GM20431 (cell line): ENCODE measurements around the gene UBN1.

Experiments
- in situ Hi-C: fragments of 300-500 bp; cut with MseI, MboI; formaldehyde crosslinking; loops from one replicate; pipeline ENCODE4 v1.15.0; 2020; ENCODE audit warnings: low sequenced_read_pairs; ENCODE audit not compliant: unreplicated experiment

The UBN1 gene

DNA sequence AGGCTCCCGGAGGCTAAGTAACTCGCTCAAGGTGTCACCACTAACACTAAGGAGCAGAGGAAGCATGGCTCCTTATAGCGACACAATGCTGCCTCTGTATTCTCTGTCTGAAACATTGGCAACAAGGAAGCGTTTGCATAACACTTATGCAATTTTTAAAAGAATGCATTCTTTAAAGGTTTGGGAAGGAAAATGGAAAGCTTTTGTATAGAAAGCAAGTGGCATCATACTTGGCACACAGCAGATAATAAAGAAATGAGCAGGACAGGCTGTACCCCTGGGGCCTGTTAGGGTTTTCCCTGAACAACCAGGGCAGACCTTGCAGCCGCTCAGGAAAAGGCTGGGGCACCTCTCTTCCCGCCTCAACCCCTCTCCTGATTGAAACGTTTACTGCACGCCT, 52.8 kb downstream of the UBN1 start:
- in situ Hi-C loops: no loop called here

DNA sequence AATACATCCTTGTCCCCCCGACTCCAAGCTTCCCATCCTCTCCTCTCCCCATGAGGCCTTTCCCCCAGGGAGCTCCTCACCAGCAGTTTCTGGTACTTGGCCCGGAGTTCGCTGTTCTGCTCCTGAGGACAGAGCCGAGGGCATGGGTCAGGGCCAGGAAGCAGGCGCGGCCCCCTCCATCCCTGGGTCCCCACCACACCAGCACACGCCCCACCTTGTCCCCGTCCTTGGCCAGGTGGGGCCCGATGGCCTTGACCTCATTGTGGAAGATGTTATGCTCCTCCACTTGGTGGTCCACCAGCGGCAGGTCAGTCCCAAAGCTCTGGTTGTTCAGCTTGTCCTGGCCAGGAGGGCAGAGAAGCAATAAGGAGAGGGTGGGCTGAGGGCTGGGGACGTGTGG, 53.5 kb downstream of the UBN1 start:
- in situ Hi-C loops: no loop called here

DNA sequence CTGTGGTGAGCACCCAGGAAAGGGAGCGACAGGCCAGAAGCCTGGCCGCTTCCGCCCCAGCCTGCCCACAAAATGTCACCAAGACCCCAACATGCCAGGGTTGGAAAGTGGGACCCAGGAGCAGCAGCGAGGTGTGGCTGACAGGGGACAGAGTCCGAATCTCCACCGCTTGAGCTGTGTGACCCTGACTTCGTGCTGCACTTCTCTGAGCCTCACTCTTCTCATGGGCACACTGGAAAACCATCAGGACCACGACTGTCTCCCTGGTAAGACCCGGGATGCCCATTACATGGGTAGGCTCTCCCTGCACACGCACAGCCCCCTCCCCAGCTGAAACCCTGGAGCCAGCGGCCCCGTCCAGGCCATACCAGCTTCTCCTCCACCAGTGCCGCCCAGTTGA, 54.8 kb downstream of the UBN1 start:
- in situ Hi-C loops: no loop called here

DNA sequence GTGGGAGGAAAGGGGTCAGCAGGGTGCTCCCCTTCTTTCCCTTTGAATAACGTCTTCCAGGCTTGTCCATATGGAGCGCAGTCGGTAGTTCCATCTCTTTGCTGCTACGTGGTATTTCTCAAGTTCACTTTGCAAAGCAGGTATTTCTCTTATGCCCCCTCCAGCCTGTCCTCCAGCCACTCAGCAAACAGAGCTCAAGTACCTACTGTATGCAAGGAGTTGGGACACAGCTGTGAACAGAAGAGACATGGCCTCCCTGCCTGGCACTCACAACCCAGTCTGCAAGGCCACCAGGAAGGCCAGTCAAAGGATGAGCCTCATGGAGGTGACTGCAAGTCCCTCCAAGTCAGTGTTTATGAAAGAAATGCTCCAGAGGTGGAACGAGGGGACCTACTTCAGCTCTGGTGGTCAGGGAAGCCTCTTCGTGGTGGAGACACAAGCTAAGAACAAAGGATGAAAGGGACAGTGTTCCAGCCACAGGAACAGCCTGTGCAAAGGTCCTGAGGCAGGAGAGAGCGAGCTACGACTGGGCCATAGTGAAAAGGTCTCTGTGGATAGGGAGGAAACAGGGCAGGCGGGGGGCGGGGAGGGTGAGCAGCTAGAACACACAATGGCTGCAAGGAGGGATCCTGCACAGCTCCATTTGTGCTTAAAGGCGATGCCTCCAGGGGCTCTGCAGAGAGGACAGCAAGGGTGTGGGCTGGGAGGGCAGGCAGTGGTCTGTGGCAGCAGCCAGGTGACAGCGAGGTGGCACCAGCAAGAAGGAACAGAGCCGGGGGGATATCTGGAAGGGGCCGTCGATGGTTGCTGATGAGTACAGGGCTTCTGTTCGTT, 57.0 kb downstream of the UBN1 start:
- in situ Hi-C loops: no loop called here

DNA sequence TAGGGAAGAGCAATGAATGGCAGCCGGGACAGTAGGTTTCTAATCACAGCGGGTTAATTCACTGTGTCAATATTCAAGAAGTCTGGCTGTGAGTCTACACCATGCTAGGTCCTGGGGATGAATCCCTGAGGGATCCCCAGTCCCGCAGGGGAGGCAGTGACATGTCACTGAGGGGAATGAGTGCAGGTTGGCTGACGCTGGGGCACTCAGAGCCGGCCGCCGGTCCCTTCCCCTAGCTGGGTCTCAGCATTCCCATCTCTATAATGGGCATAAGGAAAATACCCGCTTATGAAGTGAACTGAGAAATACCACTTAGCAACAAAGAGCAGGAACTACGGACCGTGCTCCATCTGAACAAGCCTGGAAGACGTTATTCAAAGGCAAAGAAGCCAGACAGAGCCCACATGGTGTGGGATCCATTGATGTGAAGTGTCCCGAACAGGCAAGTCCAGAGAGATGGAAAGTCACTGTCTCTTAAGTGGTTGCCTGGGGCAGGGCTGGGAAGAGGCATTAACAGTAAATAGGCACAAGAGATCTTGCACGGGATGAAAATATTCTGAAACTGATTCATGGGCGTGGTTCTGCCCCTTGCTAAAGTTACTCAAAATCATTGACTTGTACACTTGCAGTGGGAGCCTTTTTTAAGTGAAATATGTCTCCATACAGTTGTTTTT, 57.8 kb downstream of the UBN1 start:
- in situ Hi-C loops: no loop called here

DNA sequence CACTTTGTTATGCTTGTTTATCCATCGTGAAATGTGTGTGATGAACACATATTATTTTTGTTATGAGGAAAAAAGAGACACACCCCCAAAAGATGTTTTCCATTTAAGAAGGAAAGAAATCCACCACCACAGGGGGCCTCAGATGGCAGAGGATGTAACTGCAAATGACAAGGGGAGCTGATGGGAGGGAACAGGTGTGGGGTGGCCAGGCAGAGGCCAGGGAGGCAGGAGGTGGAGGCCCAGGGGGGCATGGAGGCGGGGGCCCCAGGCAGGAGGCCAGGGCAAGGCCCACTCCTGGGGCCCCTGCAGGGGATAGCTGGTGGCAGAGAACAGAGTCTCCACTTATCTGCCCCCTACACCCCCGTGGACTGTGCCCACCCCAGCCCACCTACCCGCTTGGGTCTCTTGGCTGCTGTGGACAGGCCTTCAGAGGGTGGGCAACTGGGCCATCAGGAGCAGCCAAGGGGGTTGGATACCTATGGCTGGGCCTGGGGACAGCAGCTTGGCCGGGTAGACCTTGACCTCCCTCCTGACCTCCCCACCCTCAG, 61.6 kb downstream of the UBN1 start:
- in situ Hi-C loops: no loop called here

DNA sequence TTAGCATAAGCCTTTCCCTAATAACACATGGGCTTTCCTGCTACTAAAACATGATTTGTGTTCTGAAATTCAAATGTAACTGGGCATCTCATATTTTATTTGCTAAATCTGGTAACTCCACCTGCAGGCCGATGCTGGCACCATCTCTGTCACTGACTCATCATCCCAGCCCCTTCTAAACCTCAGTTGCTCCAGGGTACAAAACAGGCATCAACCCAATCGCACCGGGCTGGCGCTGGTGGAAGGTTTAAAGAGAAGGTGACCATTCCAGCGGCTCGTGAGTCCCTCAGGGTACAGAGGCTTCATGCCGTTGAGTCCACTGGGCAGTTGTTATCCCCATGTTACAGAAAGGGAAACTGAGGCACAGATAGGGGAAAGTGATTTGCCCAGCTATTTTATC, 62.5 kb downstream of the UBN1 start:
- in situ Hi-C loops: no loop called here

DNA sequence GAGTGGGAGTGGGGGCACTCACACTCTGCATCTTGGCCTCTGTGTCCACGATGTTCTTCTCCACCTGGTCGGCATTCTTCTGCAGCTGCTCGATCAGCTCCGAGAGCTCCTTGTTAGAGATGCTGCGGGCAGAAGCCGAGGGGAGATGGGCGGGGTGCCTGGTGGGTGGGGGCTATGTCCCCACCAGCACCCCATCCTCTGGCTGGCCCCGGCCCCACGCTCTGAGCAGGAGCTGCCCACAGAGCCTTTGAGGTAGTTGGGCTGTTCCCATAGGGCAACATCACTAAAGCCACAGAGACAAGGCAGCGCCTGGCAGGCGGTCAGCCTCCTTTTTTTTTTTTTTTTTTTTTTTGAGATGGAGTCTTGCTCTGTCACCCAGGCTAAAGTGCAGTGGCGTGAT, 63.5 kb downstream of the UBN1 start:
- in situ Hi-C loops: no loop called here

DNA sequence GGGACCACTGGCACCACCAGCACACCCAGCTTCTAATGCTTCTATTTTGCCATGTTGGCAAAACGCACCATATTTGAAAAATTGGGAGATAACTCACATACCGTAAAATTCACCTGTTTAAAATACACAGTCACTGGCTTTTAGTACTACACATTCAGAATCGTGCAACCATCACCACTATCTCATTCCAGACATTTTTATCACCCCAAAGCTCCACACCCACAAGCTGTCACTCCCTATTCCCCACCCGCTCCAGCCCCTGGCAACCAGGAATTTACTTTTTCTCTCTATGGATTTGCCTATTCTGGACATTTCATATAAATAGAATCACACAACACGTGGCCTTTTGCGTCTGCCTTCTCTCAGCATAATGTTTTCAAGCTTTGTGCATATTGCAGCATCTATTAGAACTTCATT, 64.7 kb downstream of the UBN1 start:
- in situ Hi-C loops: no loop called here

DNA sequence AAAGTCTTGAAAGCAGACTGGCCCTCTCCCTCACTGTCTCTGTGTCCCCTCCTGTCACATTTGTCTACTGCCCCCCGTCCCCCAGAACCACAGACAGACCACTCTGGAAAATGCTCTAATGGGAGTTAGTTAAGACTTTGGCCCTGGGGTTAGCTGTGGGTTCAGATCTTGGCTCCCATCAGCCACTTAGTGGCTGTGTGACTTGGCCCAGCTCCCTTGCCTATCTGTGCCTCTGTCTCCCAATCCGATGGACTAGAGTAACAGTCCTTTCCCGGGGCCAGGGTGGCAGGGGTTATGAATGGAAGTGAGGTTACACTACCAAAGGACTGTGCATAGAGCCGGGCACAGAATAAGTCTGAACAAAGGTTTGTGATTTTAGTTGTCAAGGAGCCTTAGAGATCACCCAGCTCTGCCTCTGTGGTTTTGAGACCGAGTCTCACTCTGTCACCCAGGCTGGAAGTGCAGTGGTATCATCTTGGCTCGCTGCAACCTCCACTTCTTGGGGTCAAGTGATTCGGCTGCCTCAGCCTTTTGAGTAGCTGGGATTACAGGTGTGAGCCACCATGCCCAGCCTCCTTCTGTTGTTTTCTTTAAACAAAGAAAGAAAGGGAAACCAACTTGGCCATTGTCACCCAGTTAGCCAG, 66.0 kb downstream of the UBN1 start:
- in situ Hi-C loops: no loop called here

DNA sequence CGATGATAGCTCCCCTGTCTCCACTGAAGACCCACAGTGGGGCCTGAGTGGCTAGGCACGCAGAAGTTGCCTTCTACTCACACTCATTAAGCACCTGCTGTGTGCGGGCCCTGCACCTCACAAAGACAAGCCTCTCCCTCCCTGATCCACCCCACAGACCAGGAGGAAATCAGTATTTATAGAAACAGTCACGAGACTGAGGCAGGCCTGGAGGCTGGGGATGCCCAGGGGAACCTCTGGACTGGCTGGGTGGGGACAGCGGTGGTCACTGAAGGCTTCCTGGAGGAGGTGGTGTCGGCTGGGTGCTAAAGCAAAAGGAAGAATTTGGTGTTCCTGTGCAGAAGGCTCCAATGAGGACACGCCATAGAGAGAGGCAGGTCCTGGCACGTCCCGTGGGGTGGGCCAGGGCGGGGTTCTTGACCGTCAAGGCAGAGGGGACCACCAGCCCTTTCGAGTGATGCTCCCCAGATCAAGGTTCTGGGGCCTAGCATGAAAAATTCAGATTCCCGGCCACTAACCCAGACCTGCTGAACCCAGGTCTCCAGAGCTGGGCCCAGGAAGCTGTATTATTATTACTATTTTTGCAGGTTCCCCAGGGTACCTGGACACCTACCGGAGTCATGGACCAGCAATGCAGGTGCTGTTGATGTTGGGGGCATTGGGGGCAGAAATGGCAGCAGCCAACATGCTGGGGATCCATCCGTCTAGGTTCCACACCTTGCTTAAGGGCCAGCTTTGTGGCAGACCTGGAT, 66.7 kb downstream of the UBN1 start:
- in situ Hi-C loops: no loop called here

DNA sequence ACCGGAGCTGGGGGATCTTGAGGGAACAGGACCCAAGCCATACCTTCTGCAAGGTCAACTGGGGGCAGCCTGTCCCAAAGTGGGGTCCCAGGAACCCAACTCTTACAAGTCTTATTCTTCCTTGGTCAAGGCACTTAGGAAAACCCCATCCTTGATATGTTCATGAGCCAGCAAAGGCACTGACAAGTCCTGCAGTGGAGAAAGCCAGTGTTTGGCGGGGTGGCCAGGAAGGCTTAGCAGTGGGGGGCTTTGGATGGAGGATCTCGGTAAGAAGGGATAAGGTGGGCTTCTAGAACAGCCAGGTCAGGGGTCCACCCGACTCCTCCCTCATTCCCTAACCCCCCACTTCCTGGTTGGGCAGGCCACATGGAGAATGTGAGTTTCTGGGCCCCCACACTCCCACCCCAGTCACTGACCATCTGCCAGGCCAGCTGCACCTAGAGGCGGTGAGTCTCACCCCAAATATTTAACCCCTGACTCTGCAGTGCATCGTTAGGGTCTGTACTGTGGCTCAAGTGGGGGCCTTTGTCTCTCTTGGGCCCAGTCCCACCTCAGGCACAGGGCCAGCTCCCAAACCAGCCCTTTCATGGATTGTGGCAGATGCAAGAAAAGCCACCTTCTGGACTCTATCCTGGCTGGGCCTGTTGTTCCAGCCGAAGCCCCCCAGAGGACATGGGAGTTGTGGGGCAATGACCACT, 67.4 kb downstream of the UBN1 start:
- in situ Hi-C loops: no loop called here

DNA sequence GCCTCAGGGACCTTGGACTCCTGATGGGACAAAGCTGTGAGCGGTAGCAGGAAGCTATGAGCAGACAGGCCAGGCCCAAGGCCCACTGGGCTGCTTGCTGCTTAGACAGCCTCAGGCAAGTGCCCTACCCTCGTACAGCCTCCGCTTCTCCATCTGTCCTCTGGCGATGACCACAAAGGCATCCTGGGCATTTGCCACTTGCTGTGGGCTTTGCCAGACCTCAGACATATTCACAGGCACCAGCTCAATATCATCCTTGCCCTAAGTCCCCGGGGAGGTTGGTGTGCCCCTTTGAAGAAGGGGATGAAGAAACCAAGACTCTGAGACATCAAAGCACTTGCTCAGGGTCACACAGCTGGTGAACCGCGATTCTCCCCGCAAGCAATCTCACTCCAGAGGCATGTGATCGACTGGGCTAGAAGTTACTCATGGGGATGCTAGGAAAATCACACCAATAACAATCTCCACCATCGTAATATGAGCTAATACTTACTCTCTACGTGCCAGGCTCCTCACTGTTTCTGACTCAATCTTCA, 68.0 kb downstream of the UBN1 start:
- in situ Hi-C loops: no loop called here

DNA sequence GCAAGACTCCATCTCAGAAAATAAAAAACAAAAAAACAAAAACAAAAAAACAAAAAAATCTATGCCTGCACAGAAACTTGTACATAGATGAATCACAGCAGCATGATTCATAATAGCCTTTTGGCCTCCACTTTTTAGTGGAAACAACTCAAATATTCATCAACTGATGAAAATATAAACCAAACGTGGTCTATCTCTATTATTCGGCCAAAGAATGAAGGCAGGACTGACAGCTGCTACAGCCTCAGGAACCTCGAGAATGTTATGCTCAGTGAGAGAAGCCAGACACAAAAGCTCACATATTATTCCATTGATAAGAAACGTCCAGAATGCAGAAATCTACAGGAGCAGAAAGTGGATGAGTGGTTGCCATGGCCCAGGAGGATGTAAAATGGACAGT, 69.8 kb downstream of the UBN1 start:
- in situ Hi-C loops: no loop called here

DNA sequence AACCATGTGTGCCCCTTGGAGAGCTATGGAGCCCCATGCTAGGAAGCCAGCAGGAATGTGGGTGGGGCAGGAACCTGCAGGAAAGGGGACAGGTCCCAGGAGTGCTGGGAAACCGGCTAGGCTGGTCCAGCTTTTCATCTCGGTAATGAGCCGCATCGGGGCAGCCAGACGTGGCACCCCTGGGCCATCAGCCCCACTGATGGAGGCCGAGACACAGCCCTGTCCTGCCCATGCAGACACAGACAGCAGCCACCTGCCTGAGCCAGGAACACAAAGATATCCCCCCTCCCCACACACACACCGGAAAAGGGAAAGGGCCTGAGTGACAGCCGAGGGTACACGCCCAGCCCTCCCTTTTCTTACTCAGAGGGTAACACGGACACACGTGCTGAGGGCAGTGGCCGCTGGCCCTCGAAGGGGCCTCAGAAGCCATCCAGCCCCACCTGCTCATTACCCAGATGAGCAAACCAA, 71.5 kb downstream of the UBN1 start:
- in situ Hi-C loops: no loop called here

DNA sequence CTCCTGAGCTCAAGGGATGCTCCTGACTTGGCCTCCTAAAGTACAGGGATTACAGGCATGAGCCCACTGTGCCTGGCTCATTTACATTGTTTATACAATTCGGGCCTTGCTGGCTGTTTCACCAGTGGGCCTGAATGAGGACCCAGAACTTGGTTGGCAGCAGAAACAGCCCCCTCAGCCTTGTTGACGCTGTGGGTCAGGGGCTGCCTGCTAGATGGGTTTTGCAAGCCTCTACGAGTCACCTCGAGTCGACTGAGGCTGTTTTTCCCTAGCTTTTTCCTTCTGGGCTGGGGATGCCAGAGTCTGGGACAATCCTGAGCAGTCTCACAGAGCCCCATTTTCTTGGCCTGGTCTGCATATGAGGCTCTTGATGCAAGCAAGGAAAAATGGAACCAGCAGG, 73.5 kb downstream of the UBN1 start:
- in situ Hi-C loops: no loop called here

DNA sequence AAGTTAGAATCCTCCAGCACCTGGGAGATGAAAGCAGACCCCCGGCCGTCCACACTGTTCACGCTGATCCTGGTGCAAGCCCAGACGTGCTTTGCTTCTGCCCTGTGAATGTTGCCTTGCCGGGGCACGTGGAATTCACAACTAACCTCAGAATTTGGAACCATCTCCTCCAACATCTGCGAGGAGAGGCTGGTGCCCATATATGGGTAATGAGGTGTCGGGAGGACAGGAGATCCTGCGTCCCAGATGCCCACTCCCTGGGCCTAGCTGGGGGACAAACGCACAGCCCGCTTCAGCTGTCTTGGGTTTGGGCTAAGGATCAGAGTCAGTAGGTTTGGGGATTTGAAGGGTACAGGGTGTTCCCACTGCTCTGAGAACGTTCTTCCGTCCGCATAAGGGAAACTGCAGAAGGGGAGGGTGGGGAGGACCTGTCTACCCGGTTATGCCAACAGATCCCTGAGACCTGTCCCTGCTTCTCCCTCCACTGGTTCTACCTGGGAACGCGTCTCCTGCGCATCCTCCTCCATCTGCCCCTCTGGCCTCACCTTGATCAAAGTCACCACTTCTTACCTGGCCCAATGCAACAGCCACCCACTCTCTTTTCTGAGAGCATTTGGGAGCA, 75.6 kb downstream of the UBN1 start:
- in situ Hi-C loops: no loop called here

DNA sequence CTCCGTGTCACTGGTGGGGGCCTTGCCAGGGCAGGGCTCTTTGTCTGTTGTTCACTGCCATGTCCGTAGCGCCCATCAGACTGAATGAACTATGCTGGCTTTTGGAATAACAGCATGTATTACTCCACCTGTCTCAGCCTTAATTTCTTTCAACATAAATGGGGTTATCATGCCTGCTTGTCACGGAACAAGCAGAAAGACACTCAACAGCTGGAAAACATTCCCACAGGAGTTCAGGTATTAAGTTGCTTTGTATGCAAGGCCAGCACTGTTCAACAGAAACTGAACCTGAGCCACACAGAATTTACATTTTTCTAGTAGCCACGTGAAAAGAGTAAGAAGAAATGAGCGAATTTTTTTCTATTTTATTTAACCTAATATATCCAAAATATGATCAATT, 76.6 kb downstream of the UBN1 start:
- in situ Hi-C loops: no loop called here
